Choroid plexus epithelial cell (primary cell): Measurements from ENCODE around the gene CBX6.

Source experiments
- DNase-seq: peaks from one replicate; pipeline ENCODE4 v3.0.0-alpha.2; 2010; ENCODE audit warnings: low read depth
- H3K4me3 ChIP-seq: 2 replicates; pipeline ENCODE4 v1.5.1; 2011; ENCODE audit warnings: low read depth, mild to moderate bottlenecking, control low read depth, low read length, moderate library complexity
- CTCF ChIP-seq: conservative IDR thresholded peaks from 2 replicates; pipeline ENCODE4 v1.5.1; 2011; ENCODE audit warnings: low read depth, mild to moderate bottlenecking, control low read depth, inconsistent platforms, low read length, moderate library complexity

The CBX6 gene

GRCh38 chr22:38901111-38901641 lies 29.2 kb upstream of the CBX6 start:
- DNase-seq, result no peak
- no peak overlapping the region for H3K4me3 ChIP-seq
- no peak for TF ChIP-seq CTCF

- no peak for TF ChIP-seq CTCF
- DNase-seq, result no peak
- no peak overlapping the region for H3K4me3 ChIP-seq
Observed at GRCh38 chr22:38900677-38901076, 28.7 kb upstream of the CBX6 start.

GRCh38 chr22:38891256-38891655 lies 19.2 kb upstream of the CBX6 start:
- no peak for DNase-seq
- no peak overlapping the region for H3K4me3 ChIP-seq
- TF ChIP-seq CTCF, result no peak

- TF ChIP-seq CTCF, result no peak
- DNase-seq, result no peak
- H3K4me3 ChIP-seq, result no peak overlapping the region
Observed at GRCh38 chr22:38890377-38890776, 18.4 kb upstream of the CBX6 start.

GRCh38 chr22:38886333-38886732 lies 14.3 kb upstream of the CBX6 start:
- H3K4me3 ChIP-seq, result no peak overlapping the region
- TF ChIP-seq CTCF, result no peak
- DNase-seq, result no peak

- no peak for DNase-seq
- H3K4me3 ChIP-seq, result no peak overlapping the region
- TF ChIP-seq CTCF, result no peak
Observed at GRCh38 chr22:38882972-38883622, 11.1 kb upstream of the CBX6 start.
